Bronchial epithelial cell (primary cell): ENCODE results near the gene IQGAP3. TPM values are rescaled to one million over a fixed set of nuclear protein-coding genes. Genes with fewer than 3 reads are reported as not detected.

Source experiments
- DNase-seq: peaks from one replicate; pipeline ENCODE4 v3.0.0-alpha.2; 2010; ENCODE audit warnings: low read depth
- FAIRE-seq: peaks from 2 replicates; lab custom pipeline; 2011; peaks lifted over from hg19 to GRCh38; lab: Jason Lieb, UNC
- H3K27me3 ChIP-seq: 2 replicates; pipeline ENCODE4 v1.5.1; 2011; ENCODE audit warnings: low read length; ENCODE audit not compliant: control insufficient read depth, insufficient read depth
- H3K36me3 ChIP-seq: 2 replicates; pipeline ENCODE4 v1.5.1; 2011; ENCODE audit warnings: low read length; ENCODE audit not compliant: control insufficient read depth, insufficient read depth
- H3K4me3 ChIP-seq: 2 replicates; pipeline ENCODE4 v1.5.1; 2011; ENCODE audit warnings: mild to moderate bottlenecking, low read depth, low read length, control low read depth
- CTCF ChIP-seq: IDR thresholded peaks from 2 replicates; pipeline ENCODE4 v1.5.1; 2011; ENCODE audit warnings: mild to moderate bottlenecking, moderate library complexity, low read length, control low read depth, inconsistent platforms; ENCODE audit not compliant: insufficient read depth, severe bottlenecking
- total RNA-seq: library from RNA; depleted of rRNA; stranded (reverse); fragments of >200 nt; gene quantifications from 2 replicates; pipeline ENCODE4 v1.2.1, GENCODE V29; 2014

The IQGAP3 gene
- total RNA-seq, 1 donor from 2014 or later: 0.53 TPM

- Histone ChIP-seq H3K36me3 (peaks cover 8% of the 10 kb centered on the region), H3K4me3 (peak within 1 kb of the TSS; percentile 65), H3K27me3 (no peaks in the 10 kb centered on the region)
- FAIRE-seq: no peak
- DNase-seq: peak; percentile 63
- TF ChIP-seq CTCF: no peak
These were observed 28.9 kb upstream of the IQGAP3 start, which contains the start of gene GPATCH4 for GRCh38 chr1:156601122-156601830. GPATCH4 (minus strand) TSS chr1:156601479.

DNA sequence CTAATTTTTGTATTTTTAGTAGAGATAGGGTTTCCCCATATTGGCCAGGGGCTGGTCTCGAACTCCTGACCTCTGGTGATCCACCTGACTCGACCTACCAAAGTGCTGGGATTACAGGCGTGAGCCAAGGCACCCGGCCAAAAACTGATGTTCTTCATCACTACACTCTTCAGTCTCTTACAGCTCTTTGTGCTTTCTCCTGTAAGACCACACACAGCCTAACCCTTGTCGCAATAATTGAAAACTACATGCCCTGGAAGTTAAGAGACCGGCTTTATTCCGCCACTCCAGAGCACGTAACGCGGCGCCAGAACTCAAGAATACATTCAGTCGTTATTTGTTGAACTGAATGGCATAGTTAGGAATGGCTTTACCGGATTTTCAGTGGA lies 28.4 kb upstream of the IQGAP3 start:
- H3K4me3 ChIP-seq: peak overlapping the region; percentile 65
- no peaks in the 10 kb centered on the region for H3K27me3 ChIP-seq
- DNase-seq (peak; percentile 18), FAIRE-seq (no peak)
- peaks cover 12% of the 10 kb centered on the region for H3K36me3 ChIP-seq
- TF ChIP-seq CTCF: no peak

DNA sequence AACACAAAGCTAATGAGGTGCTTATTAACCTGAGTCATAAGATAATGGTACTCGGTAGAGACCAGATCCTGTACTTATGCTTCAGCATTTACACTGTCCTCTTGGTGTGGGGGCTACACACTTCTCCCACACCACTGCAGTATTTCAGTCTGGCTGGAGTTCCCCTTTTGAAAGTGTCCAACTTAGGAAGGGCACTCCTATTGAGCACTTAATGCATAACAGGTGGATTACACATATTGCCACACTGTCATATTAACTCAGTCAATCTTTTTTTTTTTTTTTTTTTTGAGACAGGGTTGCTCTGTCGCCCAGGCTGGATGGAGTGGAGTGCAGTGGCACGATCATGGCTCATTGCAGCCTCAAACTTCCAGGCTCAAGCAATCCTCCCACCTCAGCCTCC lies 27.4 kb upstream of the IQGAP3 start:
- H3K4me3 ChIP-seq: no peak overlapping the region
- H3K27me3 ChIP-seq: no peaks in the 10 kb centered on the region
- TF ChIP-seq CTCF: peak; percentile 19
- no peak for FAIRE-seq
- peak; percentile 40 for DNase-seq
- peaks cover 17% of the 10 kb centered on the region for H3K36me3 ChIP-seq

GRCh38 chr1:156598731-156599432 lies 26.5 kb upstream of the IQGAP3 start:
- DNase-seq: no peak
- TF ChIP-seq CTCF: no peak
- no peak overlapping the region for H3K4me3 ChIP-seq
- H3K27me3 ChIP-seq: no peaks in the 10 kb centered on the region
- H3K36me3 ChIP-seq: peaks cover 21% of the 10 kb centered on the region
- FAIRE-seq: no peak

GRCh38 chr1:156598125-156598524 lies 25.8 kb upstream of the IQGAP3 start:
- H3K4me3 ChIP-seq: no peak overlapping the region
- no peaks in the 10 kb centered on the region for H3K27me3 ChIP-seq
- TF ChIP-seq CTCF: no peak
- DNase-seq (no peak), FAIRE-seq (no peak)
- peaks cover 23% of the 10 kb centered on the region for H3K36me3 ChIP-seq
